K562 (cell line): ENCODE results near the gene MAP7D1. TPM values are rescaled to one million over a fixed set of nuclear protein-coding genes. Genes with fewer than 3 reads are reported as not detected.
A peak's percentile ranks its signal among the peaks of the same experiment; 100 is the strongest.

Source experiments
- ATAC-seq: fragments of 200-7000 bp; cut with Tn5 transposase; 3 replicates; pipeline ENCODE4 v1.9.1; 2020; ENCODE audit warnings: moderate library complexity
- BruUV-seq: library from RNA; stranded (reverse); fragments of 400-500 nt; replicated peaks from 2 replicates; lab custom pipeline; 2021; lab: Mats Ljungman, UMichigan
- CTCF ChIA-PET: fragments of 300-600 bp; formaldehyde crosslinking; extraction: SDS; loops from one replicate; lab custom pipeline; 2021; ENCODE audit warnings: low intra/inter-chr PET ratio; lab: Yijun Ruan, JAX
- POLR2A ChIA-PET: fragments of 300-600, 350-650 bp; sonication (Branson Sonifier 250); formaldehyde crosslinking; extraction: SDS; loops from one replicate; lab custom pipeline; 2021; ENCODE audit warnings: antibody characterized with exemption, inconsistent platforms; lab: Yijun Ruan, JAX
- DNase-seq, 4 experiments: peaks; one replicate each; pipeline versions ENCODE4 v3.0.0 to v3.0.0-alpha.2; 2011 to 2018; ENCODE audit warnings: low spot score in 3 of 4, mixed read lengths in 3 of 4; ENCODE audit errors: extremely low read depth in 1 of 4
- FAIRE-seq: peaks from 2 replicates; lab custom pipeline; 2011; peaks lifted over from hg19 to GRCh38; lab: Jason Lieb, UNC
- H2AFZ ChIP-seq: 2 replicates; pipeline ENCODE4 v1.6.0; 2011; ENCODE audit warnings: low read depth, low read length, control low read depth, inconsistent platforms
- H3K27ac ChIP-seq: fragments of 200-600 bp; 3 replicates; pipeline ENCODE4 v1.8.0; 2011; ENCODE audit warnings: low read depth, mild to moderate bottlenecking, control low read depth, inconsistent platforms, low read length, moderate library complexity, mixed read lengths; ENCODE audit errors: extremely low read depth
- H3K27me3 ChIP-seq, 2 experiments: fragments of 300-600 bp in 1 of 2; 2 replicates in 1 of 2; 3 replicates in 1 of 2; pipeline versions ENCODE4 v1.6.0 to v1.8.0; 2011; ENCODE audit warnings: inconsistent platforms in 2 of 2, low read length in 2 of 2, mild to moderate bottlenecking in 1 of 2, mixed read lengths in 1 of 2, moderate library complexity in 1 of 2; ENCODE audit not compliant: control insufficient read depth in 2 of 2, insufficient read depth in 2 of 2
- H3K36me3 ChIP-seq: fragments of 300-600 bp; 3 replicates; pipeline ENCODE4 v1.8.0; 2011; ENCODE audit warnings: mild to moderate bottlenecking, low read length, inconsistent platforms; ENCODE audit not compliant: control insufficient read depth, insufficient read depth
- H3K4me1 ChIP-seq, 2 experiments: fragments of 200-600 bp in 1 of 2; replicated peaks in 1 of 2; 2 replicates in 1 of 2; 3 replicates in 1 of 2; pipeline versions ENCODE4 v1.5.1 to v1.8.0; 2011; ENCODE audit warnings: inconsistent platforms in 2 of 2, low read length in 2 of 2, mild to moderate bottlenecking in 1 of 2, mixed read lengths in 1 of 2, moderate library complexity in 1 of 2; ENCODE audit not compliant: control insufficient read depth in 2 of 2, insufficient read depth in 2 of 2
- H3K4me2 ChIP-seq: 2 replicates; pipeline ENCODE4 v1.6.1; 2011; ENCODE audit warnings: low read length, control low read depth, inconsistent platforms, mixed read lengths; ENCODE audit not compliant: insufficient read depth
- H3K4me3 ChIP-seq: fragments of 200-600 bp; sonication (generic), shearing (Covaris generic); 2 replicates; pipeline ENCODE4 v1.5.1; 2016; ENCODE audit warnings: control low read depth, inconsistent platforms
- H3K79me2 ChIP-seq: fragments of 200-600 bp; 3 replicates; pipeline ENCODE4 v1.8.0; 2011; ENCODE audit warnings: low read length, inconsistent platforms; ENCODE audit not compliant: control insufficient read depth, insufficient read depth
- H3K9ac ChIP-seq, 2 experiments: 2 replicates each; pipeline versions ENCODE4 v1.6.0 to v1.6.1; 2011; ENCODE audit warnings: low read depth in 2 of 2, low read length in 2 of 2, control low read depth in 1 of 2, inconsistent platforms in 1 of 2, mild to moderate bottlenecking in 1 of 2, mixed read lengths in 1 of 2; ENCODE audit not compliant: insufficient read depth in 1 of 2
- H3K9me1 ChIP-seq: one replicate; pipeline ENCODE4 v1.6.0; 2011; ENCODE audit warnings: inconsistent platforms, mild to moderate bottlenecking, low read length, moderate library complexity; ENCODE audit not compliant: control insufficient read depth, insufficient read depth
- H3K9me3 ChIP-seq: replicated peaks from 2 replicates; pipeline ENCODE4 v1.5.1; 2011; ENCODE audit warnings: low read depth, low read length, inconsistent platforms; ENCODE audit not compliant: control insufficient read depth, insufficient read depth
- H4K20me1 ChIP-seq: replicated peaks from 2 replicates; pipeline ENCODE4 v1.6.1; 2011; ENCODE audit warnings: low read length, inconsistent platforms, mixed read lengths; ENCODE audit not compliant: control insufficient read depth, insufficient read depth
- ARID2 ChIP-seq: fragments of 450-650 bp; IDR thresholded peaks from 2 replicates; pipeline ENCODE4 v1.6.1; 2017; ENCODE audit warnings: antibody characterized with exemption, mild to moderate bottlenecking
- CBX3 ChIP-seq, 2 experiments: IDR thresholded peaks; 1 replicate in 1 of 2; 2 replicates in 1 of 2; pipeline ENCODE4 v1.6.1; 2012; ENCODE audit warnings: inconsistent platforms in 2 of 2, low read length in 2 of 2, borderline replicate concordance in 1 of 2, control low read depth in 1 of 2
- CEBPB ChIP-seq: fragments of 450-650 bp; IDR thresholded peaks from 2 replicates; pipeline ENCODE4 v1.6.1; 2016; ENCODE audit warnings: missing genetic modification characterization, missing compliant biosample characterization
- ESRRA ChIP-seq: fragments of 450-650 bp; IDR thresholded peaks from 2 replicates; pipeline ENCODE4 v1.6.1; 2014; ENCODE audit warnings: low read depth, mild to moderate bottlenecking, moderate library complexity, borderline replicate concordance
- HDGF ChIP-seq: fragments of 450-650 bp; IDR thresholded peaks from 2 replicates; pipeline ENCODE4 v1.6.1; 2016
- JUN ChIP-seq, 2 experiments: sonication (generic) in 1 of 2; formaldehyde crosslinking in 1 of 2; IDR thresholded peaks; 2 replicates each; pipeline versions ENCODE4 v1.6.1 to v1.8.0; 2012 to 2022; ENCODE audit warnings: borderline replicate concordance in 2 of 2, mild to moderate bottlenecking in 2 of 2, improper control_type of control experiment in 1 of 2, low read depth in 1 of 2, low read length in 1 of 2, missing genetic modification reagents in 1 of 2
- JUND ChIP-seq, 2 experiments: IDR thresholded peaks; 2 replicates in 1 of 2; 3 replicates in 1 of 2; pipeline ENCODE4 v1.6.1; 2011; ENCODE audit warnings: borderline replicate concordance in 2 of 2, low read depth in 2 of 2, low read length in 2 of 2, improper control_type of control experiment in 1 of 2, missing biosample characterization in 1 of 2, missing genetic modification characterization in 1 of 2, missing genetic modification reagents in 1 of 2
- NBN ChIP-seq: fragments of 450-650 bp; IDR thresholded peaks from 2 replicates; pipeline ENCODE4 v1.6.1; 2016; ENCODE audit warnings: low read depth, mild to moderate bottlenecking
- NFXL1 ChIP-seq: fragments of 450-650 bp; formaldehyde crosslinking; IDR thresholded peaks from 2 replicates; pipeline ENCODE4 v1.4.0; 2021; ENCODE audit warnings: mild to moderate bottlenecking
- NRF1 ChIP-seq, 2 experiments: fragments of 450-650 bp; IDR thresholded peaks in 1 of 2; conservative IDR thresholded peaks in 1 of 2; 2 replicates each; pipeline ENCODE4 v1.6.1; 2014; ENCODE audit warnings: mild to moderate bottlenecking in 2 of 2
- PCBP1 ChIP-seq: fragments of 200-400 bp; formaldehyde crosslinking; IDR thresholded peaks from 2 replicates; pipeline ENCODE4 v1.6.1; 2018; ENCODE audit warnings: mild to moderate bottlenecking, low read depth, low read length; ENCODE audit not compliant: poor library complexity, severe bottlenecking
- PTRF ChIP-seq: fragments of 450-650 bp; IDR thresholded peaks from 2 replicates; pipeline ENCODE4 v1.6.1; 2016; ENCODE audit warnings: mild to moderate bottlenecking, missing genetic modification characterization, missing compliant biosample characterization
- RBM15 ChIP-seq: fragments of 200-400 bp; formaldehyde crosslinking; IDR thresholded peaks from 2 replicates; pipeline ENCODE4 v1.6.1; 2018; ENCODE audit warnings: mild to moderate bottlenecking, low read length, moderate library complexity; ENCODE audit not compliant: insufficient read depth
- TEAD4 ChIP-seq, 2 experiments: sonication (generic) in 1 of 2; formaldehyde crosslinking in 1 of 2; IDR thresholded peaks; 2 replicates each; pipeline versions ENCODE4 v1.6.1 to v1.8.0; 2012 to 2022; ENCODE audit warnings: borderline replicate concordance in 1 of 2, inconsistent platforms in 1 of 2, low read length in 1 of 2, mild to moderate bottlenecking in 1 of 2, missing genetic modification reagents in 1 of 2
- ZBTB33 ChIP-seq: sonication (generic); formaldehyde crosslinking; IDR thresholded peaks from 2 replicates; pipeline ENCODE4 v1.8.1; 2023; ENCODE audit warnings: mild to moderate bottlenecking, missing genetic modification reagents
- ZFP36 ChIP-seq: fragments of 150-350 bp; IDR thresholded peaks from 2 replicates; pipeline ENCODE4 v1.6.1; 2018; ENCODE audit warnings: low read length, low read depth; ENCODE audit not compliant: partially characterized antibody
- ZNF165 ChIP-seq: fragments of 250-450 bp; sonication (Bioruptor Pico); IDR thresholded peaks from 2 replicates; pipeline ENCODE4 v1.4.0; 2020; ENCODE audit warnings: borderline replicate concordance
- ZNF311 ChIP-seq: fragments of 250-450 bp; sonication (Bioruptor Pico); IDR thresholded peaks from 2 replicates; pipeline ENCODE4 v1.4.0; 2020; ENCODE audit warnings: mild to moderate bottlenecking, moderate library complexity
- WGBS: fragments of 100-300 bp; shearing (Covaris generic); methylation state at CpG from one replicate; pipeline ENCODE4 v1.1.6; 2016; ENCODE audit warnings: low coverage, mixed read lengths; ENCODE audit not compliant: insufficient coverage; ENCODE audit errors: missing lambda C conversion rate; 5-methylcytosine and 5-hydroxymethylcytosine counted together
- in situ Hi-C: fragments of 300-500 bp; cut with MboI; formaldehyde crosslinking; loops from 4 replicates; pipeline ENCODE4 v1.15.0; 2018; ENCODE audit warnings: inconsistent platforms, mixed read lengths
- intact Hi-C: fragments of 100-400 bp; cut with micrococcal nuclease; formaldehyde crosslinking; loops from 2 replicates; pipeline ENCODE4 v1.14.2; 2022
- polyA plus RNA-seq, 8 experiments: library from polyadenylated mRNA; depleted of rRNA in 4 of 8; stranded (reverse) in 5 of 8; unstranded in 3 of 8; fragments of >200 nt; fragmentation: Nextera tagmentation in 2 of 8; fragmentation: Illumina TruSeq in 1 of 8; extraction: Ambion mirVana in 2 of 8; extraction: Trizol in 1 of 8; gene quantifications; 2 replicates each; pipeline versions ENCODE4 v1.2.1 to v1.2.3, GENCODE V29; 2011 to 2014; ENCODE audit warnings: inconsistent platforms in 1 of 8, missing spikeins in 1 of 8
- total RNA-seq, 7 experiments: library from RNA; depleted of rRNA in 6 of 7; stranded (reverse); fragments of >200 nt in 6 of 7; fragmentation: Illumina TruSeq in 2 of 7; extraction: Trizol in 2 of 7; gene quantifications; 2 replicates each; pipeline versions ENCODE4 v1.2.1 to v1.2.3, GENCODE V29; 2011 to 2021; ENCODE audit warnings: low replicate concordance in 1 of 7

The MAP7D1 gene
- total and polyA plus RNA-seq, 9 of the 15 experiments (the other 6 are each of a cell fraction or from before 2014, with no cell fraction given): 3.6 to 108 (median 34.5) TPM

GRCh38 chr1:36187800-36188593, 32.0 kb downstream of the MAP7D1 start:
- DNase-seq (peak; percentile 75 to 90 (median 82)), FAIRE-seq (peak; percentile 93), ATAC-seq (peak; percentile 98)
- H3K9me1 ChIP-seq: no peaks in the 10 kb centered on the region
- H3K4me2 ChIP-seq: peak overlapping the region; percentile 24; the same call in 1 of the 2 replicates
- no peak overlapping the region for H3K4me3 ChIP-seq
- H3K27me3 ChIP-seq: no peaks in the 10 kb centered on the region
- ChIA-PET POLR2A (interaction anchor here (0.6 to 2.7 kb wide), 12 partner anchors 12 to 1572 kb away, joined by 3 to 16 read pairs (median 4); partner anchors contain the start of genes THRAP3 and TRAPPC3), CTCF (interaction anchor here (1.1 to 4.1 kb wide), 6 partner anchors 38 to 233 kb away, joined by 4 to 64 read pairs (median 10); partner anchors contain the start of gene TRAPPC3)
- no TSS peak for BruUV-seq
- no peaks in the 10 kb centered on the region for H3K36me3 ChIP-seq
- in situ Hi-C loops: loop anchor here (5.0 kb wide), 1 partner anchor 96 kb away; no protein-coding TSS in a partner anchor
- no peaks in the 10 kb centered on the region for H3K79me2 ChIP-seq
- H3K27ac ChIP-seq: peak overlapping the region; percentile 6; the same call in 1 of the 3 replicates
- peak overlapping the region; percentile 22 to 63; a peak in 3 of 4 replicates for H3K9ac ChIP-seq
- H3K4me1 ChIP-seq: peaks cover 5 to 6% of the 10 kb centered on the region in 2 experiments; a peak in 3 of 5 replicates
- H4K20me1 ChIP-seq: no peaks in the 10 kb centered on the region
- no peaks in the 10 kb centered on the region for H3K9me3 ChIP-seq
- intact Hi-C loops: loop anchor here (1.0 to 10.0 kb wide), 5 partner anchors 27 to 237 kb away; partner anchors contain the start of gene TRAPPC3
- peak overlapping the region; percentile 90 for H2AFZ ChIP-seq
- 10% methylated on average over 9 of the region's 9 CpGs for WGBS
- TF ChIP-seq TEAD4 (IDR thresholded peaks at IDR 0.05; ENCODE audit: low read length): peak; percentile 21; the same call in 1 of the 2 replicates
- no peak for TF ChIP-seq TEAD4 (CRISPR knock-in tag; IDR thresholded peaks at IDR 0.05; ENCODE audit: borderline replicate concordance)
- TF ChIP-seq RBM15: no peak
- no peak for TF ChIP-seq ZNF311 (CRISPR knock-in tag)
- no peak for TF ChIP-seq ZFP36
- TF ChIP-seq ESRRA: no peak; the same call in 1 of the 2 replicates
- peak; percentile 50; the same call in 1 of the 2 replicates for TF ChIP-seq ZBTB33
- peak; percentile 97 for TF ChIP-seq HDGF
- TF ChIP-seq PTRF (tag): no peak
- TF ChIP-seq CBX3 (IDR thresholded peaks at IDR 0.05; ENCODE audit: borderline replicate concordance in 1 of 2, low read length in 2 of 2): peak in 1 of 2 experiments; percentile 73; a peak in 1 of 3 replicates
- TF ChIP-seq JUN (IDR thresholded peaks at IDR 0.05; ENCODE audit: borderline replicate concordance, low read depth, low read length): peak; percentile 24; the same call in 1 of the 2 replicates
- TF ChIP-seq JUN (CRISPR knock-in tag; IDR thresholded peaks at IDR 0.05; ENCODE audit: borderline replicate concordance): no peak
- TF ChIP-seq NBN: peak; percentile 70; the same call in 1 of the 2 replicates
- no peak for TF ChIP-seq PCBP1
- TF ChIP-seq JUND (IDR thresholded peaks at IDR 0.05; ENCODE audit: borderline replicate concordance, low read depth, low read length): peak; percentile 63
- TF ChIP-seq JUND (tag; IDR thresholded peaks at IDR 0.05; ENCODE audit: borderline replicate concordance, low read depth, low read length): peak; percentile 67; the same call in 2 of the 3 replicates
- TF ChIP-seq CEBPB: no peak
- peak in 1 of 2 experiments; percentile 33; a peak in 3 of 4 replicates for TF ChIP-seq NRF1 (conservative IDR thresholded peaks at IDR 0.05 in 1 of 2, IDR thresholded peaks at IDR 0.05 in 1 of 2)
- TF ChIP-seq NFXL1: no peak
- no peak for TF ChIP-seq ZNF165
- TF ChIP-seq ARID2: peak; percentile 96
